Regular cardiac myocyte (primary cell): ENCODE measurements around the gene ZMYM2. TPM values are rescaled to one million over a fixed set of nuclear protein-coding genes. Genes with fewer than 3 reads are reported as not detected.

Source experiments
- total RNA-seq: library from RNA; depleted of rRNA; stranded (reverse); fragments of >200 nt; gene quantifications from 2 replicates; pipeline ENCODE4 v1.2.3, GENCODE V29; 2014

The ZMYM2 gene
- total RNA-seq = 30.5 and 54.4 TPM in 2 replicates

GRCh38 chr13:19958155-19959111 is at the start of gene ZMYM2:
Gene ZMYM2, plus strand, starts transcription at chr13:19958727. Its CDS starts 34,346 bp downstream, at chr13:19993073.

Other genes starting within 250 kb of the ZMYM2 start
- gene PSPC1, start 175.8 kb upstream of the ZMYM2 start, total RNA-seq = 52.1 and 72.1 TPM in 2 replicates
- 8.4 and 12.1 TPM in 2 replicates for gene ZMYM5, start 95.1 kb upstream of the ZMYM2 start, total RNA-seq
- gene GJA3, start 202.3 kb downstream of the ZMYM2 start, total RNA-seq = 0.56 and 0.96 TPM in 2 replicates
- gene GJB2, start 234.2 kb downstream of the ZMYM2 start, total RNA-seq = under 0.01 TPM in 2 replicates